Femur (tissue), 1 donor: ENCODE data around the gene MARCHF9.
"Not testable (repeated sequence)": the region's sequence is repeated elsewhere in the genome, so short reads cannot be mapped to it uniquely, and the experiment has no call there.

Source experiments
- DNase-seq: peaks from one replicate; pipeline ENCODE4 v3.0.0-alpha.2; 2017

MARCHF9 gene

DNA sequence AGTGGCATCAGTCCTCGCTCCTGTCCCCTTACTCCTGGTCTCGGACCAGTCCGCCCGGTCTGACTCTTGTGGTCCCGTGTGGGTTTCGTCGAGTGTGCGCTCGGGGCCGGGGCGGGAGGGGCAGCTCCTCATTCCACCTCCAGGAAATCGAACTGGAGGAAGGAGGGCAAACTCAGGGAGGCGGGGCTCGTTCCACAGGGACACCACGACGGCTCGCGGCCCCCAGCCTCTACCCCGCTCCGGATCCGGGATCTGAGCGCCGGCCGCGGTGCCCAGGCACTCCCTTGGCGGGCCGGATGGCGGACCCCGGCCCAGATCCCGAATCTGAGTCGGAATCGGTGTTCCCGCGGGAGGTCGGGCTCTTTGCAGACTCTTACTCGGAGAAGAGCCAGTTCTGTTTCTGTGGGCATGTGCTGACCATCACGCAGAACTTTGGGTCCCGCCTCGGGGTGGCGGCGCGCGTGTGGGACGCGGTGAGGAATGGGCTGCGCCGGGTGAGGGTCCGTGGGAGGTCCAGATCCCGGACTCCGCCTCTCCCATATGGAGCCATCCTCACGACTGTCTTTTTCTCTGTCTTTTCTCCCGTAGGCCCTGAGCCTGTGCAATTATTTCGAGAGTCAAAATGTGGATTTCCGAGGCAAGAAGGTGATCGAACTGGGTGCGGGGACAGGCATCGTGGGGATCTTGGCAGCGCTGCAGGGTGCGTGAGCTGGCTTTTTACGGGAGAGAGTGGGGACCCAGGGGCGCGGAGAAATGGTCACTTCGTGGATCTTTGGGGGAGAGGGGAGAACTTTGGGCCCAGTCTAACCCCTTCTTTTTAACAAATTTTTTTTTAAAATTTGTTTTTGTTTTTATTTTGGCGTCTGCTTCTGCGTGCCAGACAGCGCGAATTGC lies 17.8 kb downstream of the MARCHF9 start, which contains the start of gene EEF1AKMT3:
Gene EEF1AKMT3, plus strand, starts transcription at position 186 of the 894 bp plus-strand sequence. Its CDS starts 111 bp downstream, at position 297.
- peak; percentile 76 for DNase-seq

DNA sequence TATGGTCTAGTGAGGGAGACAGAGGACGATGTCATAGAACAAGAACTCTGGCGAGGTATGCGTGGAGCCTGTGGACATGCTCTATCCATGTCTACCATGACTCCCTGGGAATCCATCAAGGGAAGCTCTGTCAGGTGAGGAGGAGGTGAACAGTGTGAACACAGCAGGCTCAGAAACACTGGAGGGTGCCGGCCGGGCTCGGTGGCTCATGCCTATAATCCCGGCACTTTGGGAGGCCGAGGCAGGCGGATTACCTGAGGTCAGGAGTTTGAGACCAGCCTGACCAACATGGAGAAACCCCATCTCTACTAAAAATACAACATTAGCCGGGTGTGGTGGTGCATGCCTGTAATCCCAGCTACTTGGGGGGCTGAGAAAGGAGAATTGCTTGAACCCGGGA lies 19.7 kb downstream of the MARCHF9 start:
- not testable (repeated sequence) for DNase-seq

DNA sequence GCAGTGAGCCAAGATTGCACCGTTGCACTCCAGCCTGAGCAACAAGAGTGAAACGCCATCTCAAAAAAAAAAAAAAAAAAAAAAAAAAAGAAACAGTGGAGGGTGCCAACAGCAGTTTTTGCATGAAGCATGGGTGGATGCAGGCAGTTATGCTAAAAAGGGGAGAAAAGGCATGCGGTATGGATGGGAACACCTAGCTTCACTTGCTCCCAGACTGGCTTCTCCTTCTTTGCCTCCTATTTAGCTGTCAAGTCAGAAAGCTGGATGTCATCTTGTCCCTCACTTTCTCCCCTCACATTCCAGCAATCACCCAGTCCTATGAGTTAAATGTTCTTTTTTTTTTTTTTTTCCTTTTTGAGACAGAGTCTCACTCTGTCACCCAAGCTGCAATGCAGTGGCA lies 20.1 kb downstream of the MARCHF9 start:
- no peak for DNase-seq

DNA sequence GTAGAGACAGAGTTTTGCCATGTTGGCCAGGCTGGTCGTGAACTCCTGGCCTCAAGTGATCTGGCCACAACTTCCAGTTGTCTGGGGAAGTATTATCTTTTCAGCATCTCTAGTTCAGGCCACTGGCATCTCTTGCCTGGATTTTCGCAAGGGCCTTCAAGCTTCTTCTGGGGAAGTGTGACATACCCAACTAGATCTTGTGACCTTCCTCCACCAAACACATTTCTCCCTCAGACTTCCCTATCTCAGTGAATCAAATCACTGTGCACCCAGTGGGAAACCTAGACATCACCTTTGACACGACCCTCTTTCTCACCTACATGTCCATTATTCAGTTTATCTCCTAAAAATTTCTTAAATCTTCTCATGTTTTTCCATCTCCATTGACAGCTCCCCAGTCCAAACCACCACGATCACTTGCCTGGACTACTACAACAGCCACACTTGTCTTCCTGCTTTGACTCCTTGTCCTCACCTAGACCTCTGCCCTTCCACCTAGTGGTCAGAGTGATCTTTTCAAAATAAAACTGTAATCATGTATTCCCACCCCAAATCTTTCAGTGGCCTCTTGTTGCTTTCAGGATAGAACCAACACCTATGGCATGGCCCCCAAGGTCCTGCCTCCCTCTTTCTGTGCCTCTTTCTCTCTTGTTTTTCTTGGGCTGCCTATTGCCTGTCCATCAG lies 20.8 kb downstream of the MARCHF9 start:
- no peak for DNase-seq

DNA sequence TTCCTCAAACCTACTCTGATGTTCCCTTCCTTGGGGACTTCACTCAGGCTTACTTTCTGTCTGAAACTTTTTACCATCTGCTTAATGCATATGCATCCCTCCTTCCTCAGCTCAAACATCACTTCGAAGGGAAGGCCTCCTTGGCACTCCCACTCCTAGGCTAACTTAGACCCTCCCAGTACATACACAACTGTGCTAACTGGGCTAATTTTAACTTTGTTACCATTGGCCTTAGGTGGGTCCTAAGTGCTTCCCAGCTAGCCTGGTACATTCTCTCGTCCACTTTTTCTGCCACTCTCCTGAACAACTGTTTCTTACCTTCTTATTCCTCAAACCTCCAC lies 21.3 kb downstream of the MARCHF9 start:
- DNase-seq, result no peak

DNA sequence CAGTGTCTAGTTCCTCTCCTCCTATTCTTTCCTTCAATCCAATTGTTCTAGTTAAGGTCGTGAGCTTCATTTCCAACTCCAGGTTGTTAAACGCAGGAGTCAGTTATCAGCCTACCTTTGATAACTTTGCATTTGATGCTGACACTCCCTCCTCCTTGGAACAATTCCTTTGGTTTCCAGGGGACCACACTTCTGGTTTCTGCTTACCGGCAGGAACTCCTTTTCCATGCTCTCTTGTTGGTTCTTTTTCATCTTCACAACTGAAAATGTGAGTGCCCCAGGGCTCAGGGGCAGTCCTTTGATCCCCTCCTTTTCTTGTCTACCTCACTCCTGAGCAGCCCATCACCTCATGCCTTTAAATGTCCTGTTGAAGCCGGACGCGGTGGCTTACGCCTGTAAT lies 22.5 kb downstream of the MARCHF9 start:
- no peak for DNase-seq

DNA sequence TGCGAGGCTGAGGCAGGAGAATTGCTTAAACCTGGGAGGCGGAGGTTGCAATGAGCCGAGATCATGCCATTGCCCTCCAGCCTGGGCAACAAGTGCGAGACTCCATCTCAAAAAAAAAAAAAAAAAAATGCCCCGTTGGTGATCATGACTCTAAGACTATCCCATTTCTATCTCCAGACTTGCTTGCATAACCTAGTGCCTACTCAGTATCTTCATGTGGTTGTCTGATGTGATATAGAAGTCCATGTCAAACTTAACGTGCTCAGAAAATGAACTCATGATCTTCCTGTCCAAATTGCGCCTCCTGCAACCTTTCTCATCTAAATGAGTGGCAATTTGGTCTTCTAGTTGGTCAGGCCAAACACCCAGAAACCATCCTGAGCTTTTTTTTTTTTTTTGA lies 23.0 kb downstream of the MARCHF9 start:
- no peak for DNase-seq

DNA sequence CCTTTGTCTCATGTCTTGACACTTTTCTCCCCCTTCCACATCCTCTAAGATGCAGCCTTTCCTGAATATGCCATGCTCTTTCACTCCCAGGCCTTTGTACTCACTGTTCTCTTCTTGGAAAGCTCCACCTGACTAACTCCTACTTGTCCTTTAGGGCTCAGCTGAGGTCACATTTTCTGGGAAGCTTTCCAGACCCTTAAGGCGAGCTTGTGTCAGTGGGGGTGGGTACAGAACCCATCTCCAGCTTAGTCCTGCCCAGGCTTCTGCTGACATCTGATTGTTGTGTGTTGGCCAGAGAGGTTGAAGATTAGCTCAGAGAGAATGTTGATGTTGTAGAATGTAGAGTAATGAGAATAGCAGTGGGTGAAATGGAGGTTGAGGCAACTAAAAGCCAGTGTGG lies 24.8 kb downstream of the MARCHF9 start:
- DNase-seq, result no peak

DNA sequence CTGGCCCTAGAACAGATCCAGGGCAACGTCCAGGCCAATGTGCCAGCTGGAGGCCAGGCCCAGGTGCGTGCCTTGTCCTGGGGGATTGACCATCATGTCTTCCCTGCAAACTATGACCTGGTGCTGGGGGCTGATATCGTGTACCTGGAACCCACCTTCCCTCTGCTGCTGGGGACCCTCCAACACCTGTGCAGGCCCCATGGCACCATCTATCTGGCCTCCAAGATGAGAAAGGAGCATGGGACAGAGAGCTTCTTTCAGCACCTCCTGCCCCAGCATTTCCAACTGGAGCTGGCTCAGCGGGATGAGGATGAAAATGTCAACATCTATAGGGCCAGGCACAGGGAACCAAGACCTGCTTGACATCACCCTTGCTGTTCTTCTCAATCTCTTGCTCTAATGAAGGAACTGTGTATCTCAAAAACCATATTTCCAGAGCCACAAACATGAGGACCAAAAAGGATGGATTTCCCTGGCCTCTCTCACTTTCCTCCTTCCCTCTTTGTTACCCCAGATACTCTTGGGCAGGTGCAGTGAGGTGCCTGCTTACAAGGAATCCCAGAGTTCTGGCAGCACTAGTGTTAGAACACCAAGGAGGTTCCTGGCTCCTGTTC lies 25.5 kb downstream of the MARCHF9 start:
- no peak for DNase-seq

DNA sequence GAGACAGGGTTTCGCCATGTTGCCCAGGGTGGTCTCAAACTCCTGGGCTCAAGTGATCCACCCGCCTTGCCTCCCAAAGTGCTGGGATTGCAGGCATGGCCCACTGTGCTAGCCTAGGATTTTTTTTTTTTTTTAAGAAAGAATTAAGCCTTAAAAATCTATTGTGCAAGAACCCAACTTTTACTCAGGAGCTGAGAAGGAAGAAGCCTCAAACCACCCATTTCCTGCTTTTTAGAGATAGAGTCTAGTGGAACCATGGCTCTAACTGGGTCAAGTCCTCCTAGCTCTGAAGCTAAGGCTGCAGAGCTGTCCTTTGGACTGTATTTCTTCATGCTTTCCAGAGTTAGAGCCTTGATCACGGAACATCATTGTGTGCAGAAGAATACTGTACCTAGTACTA lies 26.3 kb downstream of the MARCHF9 start:
- DNase-seq, result no peak

DNA sequence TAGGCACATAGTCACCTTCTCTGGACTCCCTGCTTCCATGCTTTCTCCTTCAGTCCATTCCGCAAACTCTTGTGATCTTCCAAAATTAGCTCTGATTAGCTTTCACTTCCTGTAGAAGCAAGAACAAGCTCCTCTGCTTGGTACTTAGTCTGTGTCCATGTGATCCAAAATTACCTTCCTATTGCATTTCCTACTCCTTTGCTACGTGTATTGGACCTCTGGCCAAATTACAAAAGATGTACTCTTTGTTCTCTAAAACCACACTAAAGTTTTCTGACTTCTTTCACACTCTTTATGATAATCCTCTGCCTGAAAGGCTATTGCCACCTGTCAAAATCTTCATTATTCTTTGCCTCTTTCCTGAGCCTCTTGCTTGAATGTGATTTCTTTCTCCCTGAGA lies 26.9 kb downstream of the MARCHF9 start:
- no peak for DNase-seq

DNA sequence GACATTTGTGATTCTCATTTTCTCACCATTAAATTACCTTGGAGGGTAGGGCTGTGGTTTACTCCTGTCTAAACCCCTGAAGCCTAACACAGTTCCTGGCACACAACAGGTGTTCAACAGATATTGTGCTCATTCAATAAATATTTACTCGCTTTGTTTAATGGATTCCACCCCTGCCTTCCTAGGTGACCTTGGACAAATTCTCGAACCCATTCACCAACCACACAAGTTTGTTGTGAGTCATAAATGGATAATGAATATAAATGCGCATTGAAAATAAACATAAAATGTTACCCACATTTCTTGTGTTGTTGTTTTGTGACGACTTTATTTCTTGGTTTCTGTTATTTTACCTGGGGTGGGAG lies 27.3 kb downstream of the MARCHF9 start:
- no peak for DNase-seq

DNA sequence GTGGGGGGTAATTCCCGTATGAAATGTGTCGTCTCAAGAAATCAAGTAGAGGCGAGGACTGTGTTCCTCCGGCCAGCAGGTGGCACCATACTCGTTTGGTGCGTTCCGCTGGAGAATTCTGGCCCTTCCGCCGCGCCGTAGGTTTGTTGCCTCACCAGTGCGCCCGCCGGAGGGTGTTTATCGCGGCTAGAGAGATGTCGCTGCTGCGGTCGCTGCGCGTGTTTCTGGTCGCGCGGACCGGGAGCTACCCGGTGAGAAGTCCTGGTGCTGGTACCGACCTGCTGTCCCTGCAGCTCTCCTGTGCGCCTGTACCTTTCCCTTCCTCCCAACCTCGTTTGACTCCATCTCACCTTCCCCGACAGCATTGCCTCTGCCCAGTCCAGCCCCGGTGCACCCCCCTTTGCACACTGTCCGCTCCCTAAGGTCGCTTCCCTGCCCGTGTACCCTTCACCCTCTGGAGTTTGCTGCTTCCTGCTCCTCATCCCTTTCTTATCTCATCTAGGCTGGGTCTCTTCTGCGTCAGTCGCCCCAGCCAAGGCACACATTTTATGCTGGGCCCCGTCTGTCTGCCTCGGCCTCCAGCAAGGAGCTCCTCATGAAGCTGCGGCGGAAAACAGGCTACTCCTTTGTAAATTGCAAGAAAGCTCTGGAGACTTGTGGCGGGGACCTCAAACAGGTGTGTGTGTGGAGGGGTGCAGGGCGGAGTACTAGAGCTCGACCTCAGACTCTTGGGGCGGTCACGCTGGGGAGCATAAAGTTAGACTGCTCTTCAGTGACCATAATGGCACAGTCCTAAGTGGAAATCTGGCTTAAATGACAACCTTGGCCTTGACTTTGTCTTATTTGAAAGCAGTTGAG lies 27.9 kb downstream of the MARCHF9 start, which contains the start of gene TSFM:
Gene TSFM, plus strand, starts transcription at position 180 of the 858 bp plus-strand sequence. Its CDS starts 15 bp downstream, at position 195.
- peak; percentile 96 for DNase-seq

DNA sequence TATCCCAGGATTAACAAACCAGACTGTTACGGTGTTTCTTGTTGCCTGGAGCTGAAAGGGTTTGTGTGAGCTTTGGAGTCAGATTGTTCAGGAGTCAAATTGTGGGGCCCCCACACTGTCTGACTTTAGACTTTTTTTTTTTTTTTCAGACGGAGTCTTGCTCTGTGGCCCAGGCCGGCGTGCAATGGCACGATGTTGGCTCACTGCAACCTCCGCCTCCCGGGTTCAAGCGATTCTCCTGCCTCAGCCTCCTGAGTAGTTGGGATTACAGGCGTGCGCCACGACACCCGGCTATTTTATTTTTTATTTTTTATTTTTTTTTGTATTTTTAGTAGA lies 28.5 kb downstream of the MARCHF9 start:
- DNase-seq, result no peak

DNA sequence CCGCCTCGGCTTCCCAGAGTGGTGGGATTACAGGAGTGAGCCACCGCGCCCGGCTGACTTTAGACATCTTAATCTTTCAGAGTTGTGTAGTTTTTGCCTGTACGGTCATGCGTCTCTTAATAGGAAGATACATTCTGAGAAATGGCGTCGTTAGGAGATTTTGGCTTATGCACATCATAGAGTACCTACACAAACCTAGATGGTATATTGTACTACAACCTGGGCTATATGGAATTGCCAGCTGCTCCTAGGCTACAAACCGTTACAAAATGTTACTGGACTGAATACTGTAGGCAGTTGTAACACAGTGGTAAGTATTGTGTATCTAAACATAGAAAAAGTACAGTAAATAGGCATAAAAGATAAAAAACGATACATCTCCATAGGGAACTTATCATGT lies 29.0 kb downstream of the MARCHF9 start:
- no peak for DNase-seq

DNA sequence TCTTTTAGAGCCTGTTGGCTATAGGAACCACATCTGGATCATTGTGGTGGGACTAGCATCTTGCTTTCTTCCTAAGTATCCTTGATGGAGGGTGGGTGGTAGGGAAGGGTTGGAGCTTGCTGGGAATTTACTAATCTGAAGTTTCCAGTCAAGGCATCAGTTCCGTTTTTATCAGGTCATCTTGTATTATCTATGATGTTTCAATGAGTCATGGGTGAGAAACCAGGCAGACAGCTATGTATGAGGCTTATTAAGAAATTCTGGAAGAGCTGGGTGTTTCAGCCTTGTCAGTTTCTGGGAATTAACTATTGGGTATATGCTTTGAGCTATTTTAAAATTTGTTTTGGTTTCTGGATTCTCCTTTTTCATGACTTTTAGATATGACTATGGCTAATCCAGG lies 39.0 kb downstream of the MARCHF9 start:
- DNase-seq, result no peak

DNA sequence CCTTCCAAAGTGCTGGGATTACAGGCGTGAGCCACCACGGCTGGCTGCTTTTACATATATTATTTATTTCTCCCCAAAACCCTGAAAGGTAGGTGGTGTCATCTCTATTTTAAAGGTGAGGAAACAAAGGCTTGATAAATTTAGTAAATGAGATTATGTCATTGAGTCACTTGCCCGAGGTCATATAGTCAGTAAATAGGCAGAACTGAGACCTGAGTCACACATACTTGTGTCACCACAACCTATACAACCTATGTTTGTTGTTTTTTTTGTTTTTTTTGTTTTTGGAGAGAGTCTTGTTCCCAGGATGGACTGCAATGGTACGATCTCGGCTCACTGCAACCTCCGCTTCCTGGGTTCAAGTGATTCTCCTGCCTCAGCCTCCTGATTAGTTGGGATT lies 40.5 kb downstream of the MARCHF9 start:
- DNase-seq, result no peak

DNA sequence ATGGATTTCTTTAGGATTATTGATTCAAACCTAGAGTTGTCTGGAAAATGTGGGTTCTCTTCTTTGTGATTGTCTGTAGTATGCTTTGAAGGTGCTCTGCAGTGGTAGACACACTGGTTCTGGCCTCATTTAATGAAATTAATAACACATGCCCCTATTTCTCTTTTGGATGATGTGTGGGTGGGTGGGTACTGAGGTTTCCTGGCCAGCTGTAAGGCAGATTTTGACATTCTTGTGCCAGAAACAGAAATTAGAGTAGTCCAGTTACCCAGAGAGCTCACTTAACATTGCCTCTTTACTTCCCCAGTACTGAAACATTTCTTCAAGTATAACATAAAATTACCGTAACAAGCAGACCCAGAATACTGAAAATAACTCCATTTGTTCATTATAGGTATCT lies 42.1 kb downstream of the MARCHF9 start:
- no peak for DNase-seq

DNA sequence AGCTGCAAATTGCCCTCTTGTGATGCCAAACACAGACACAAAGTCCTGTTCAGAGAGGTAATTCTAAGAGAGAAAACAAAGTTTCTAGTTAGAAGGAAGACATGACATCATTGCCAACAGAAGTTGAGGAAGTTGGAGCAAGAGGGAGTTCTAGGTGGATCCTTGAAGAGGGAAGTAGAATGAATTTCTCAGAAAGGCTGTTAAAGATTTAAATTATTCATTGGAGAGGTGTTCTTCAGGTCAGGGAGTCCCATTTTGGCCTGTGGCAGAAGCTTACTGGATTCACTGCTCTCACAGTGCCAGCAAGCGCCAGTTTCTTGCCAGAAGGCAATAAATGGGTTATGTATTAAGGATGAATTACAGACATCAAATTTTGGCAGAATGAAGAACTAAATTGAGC lies 43.0 kb downstream of the MARCHF9 start:
- DNase-seq, result no peak

DNA sequence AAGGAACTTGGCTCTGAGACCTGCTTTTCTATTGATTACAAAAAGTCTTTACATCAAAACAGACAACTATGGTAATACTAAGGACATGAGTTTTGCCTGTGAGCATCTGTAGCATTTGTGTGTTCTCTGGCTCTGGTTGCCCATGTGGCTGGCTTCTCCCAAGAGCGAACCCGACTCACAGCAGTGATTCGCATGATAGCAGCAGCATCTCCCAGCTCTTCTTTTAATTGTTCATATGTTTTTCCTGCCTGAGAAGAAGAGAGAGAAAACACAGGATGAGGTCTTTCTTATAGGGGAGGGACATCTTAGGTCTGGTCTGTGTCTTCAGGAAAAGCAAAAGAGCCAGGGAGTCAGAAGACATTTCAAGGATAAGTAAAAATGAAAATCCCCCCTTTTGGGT lies 46.1 kb downstream of the MARCHF9 start:
- no peak for DNase-seq

DNA sequence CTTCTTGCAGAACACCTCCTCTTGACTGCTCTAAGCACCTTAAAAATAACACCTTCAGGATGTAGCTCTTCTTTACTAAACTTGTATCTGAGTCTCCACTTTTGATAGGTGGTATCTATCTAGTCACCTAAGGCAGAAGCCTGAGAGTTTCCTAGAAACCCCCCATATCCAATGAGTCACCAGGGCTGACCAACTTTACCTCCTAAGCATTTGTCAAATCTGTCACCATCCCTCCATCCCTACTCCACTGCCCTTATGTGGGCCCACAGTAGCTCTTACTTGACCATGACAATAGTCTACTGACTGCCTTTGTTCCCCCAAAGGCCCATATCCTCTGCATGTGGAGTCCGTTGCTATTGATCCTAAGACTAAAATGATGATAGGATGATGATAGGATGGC lies 47.7 kb downstream of the MARCHF9 start:
- no peak for DNase-seq

DNA sequence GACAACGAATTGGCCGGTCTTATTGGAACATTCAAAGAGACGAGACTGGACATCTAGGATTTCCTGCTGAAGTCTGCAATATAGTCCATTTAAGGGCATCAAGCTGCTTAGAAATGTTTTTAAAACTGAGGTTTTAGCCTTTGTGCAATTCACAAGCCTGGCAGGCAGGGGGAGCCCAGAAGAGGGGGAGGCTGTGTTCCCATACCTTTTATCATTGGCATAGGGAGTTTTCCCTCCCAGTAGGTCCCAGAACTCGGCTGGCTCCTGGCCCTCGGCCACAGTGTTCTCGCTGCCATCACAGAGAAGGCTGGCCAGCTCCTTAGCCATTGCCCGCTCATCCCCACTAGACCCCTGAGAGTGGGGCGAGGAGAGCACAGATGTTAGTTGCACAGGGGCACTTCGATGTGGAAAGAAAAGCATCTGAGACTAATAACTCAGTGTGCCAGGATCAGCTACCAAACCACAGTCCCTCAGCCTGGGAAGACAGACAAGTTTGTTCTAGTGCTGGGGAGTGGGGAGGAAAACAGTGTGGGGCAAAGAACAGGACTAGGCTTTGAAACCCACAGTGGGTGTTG lies 48.5 kb downstream of the MARCHF9 start:
- no peak for DNase-seq

DNA sequence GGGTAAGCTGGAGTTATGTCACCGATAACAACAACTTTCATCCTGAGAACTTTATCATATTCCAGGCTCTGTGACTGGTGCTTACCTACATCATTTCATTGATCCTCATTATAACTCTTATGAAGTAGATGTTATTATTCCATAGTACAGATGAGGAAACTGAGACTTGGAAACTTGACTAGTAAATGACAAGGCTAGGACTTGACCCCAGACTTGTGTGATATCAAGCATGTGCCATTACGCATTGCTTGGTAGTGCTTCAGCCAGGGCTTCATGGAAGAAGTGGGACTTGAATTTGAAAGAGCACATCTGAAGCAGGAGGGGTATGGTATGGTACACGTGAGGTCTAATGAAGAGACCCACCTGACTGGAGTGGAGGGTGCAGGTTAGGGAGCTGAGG lies 51.8 kb downstream of the MARCHF9 start:
- DNase-seq, result no peak
